Left ventricle myocardium superior (tissue), 1 donor: ENCODE results near the gene ATL2. TPM values are rescaled to one million over a fixed set of nuclear protein-coding genes. Genes with fewer than 3 reads are reported as not detected.
"Not testable (repeated sequence)": the region's sequence is repeated elsewhere in the genome, so short reads cannot be mapped to it uniquely, and the experiment has no call there.

Source experiments
- ATAC-seq: fragments of 200-7000 bp; cut with Tn5 transposase; one replicate; pipeline ENCODE4 v1.9.1; 2020; ENCODE audit warnings: mild to moderate bottlenecking, moderate library complexity
- DNase-seq: peaks from one replicate; pipeline ENCODE4 v3.0.0-alpha.2; 2020
- intact Hi-C: fragments of 100-400 bp; cut with micrococcal nuclease; formaldehyde crosslinking; loops from one replicate; pipeline ENCODE4 v1.11.0; 2022
- long read RNA-seq: library from polyadenylated mRNA; unstranded; transcript quantifications from one replicate; pipeline ENCODE4 v2.0.0, GENCODE V29; 2021
- total RNA-seq: library from RNA; stranded (reverse); fragmentation: NEBNext Ultra II Directional; extraction: Animal tissue kit (Norgen Biotek cat#: 25700); gene quantifications from one replicate; pipeline ENCODE4 v1.2.1, GENCODE V29; 2021
- donor health status: DM: no; HTN: yes; CAD: no; lungs with severe emphysema.

ATL2 gene
- total RNA-seq, result 28.2 TPM
- long read RNA-seq, transcript ATL2-201 (13 exons, 2,868 nt), result major isoform, 9 of 19 reads
- long read RNA-seq, partial matches to known transcripts, result 4 of 19 reads
- long read RNA-seq, other reads (novel, unspliced or antisense), result 5 of 19 reads

DNA sequence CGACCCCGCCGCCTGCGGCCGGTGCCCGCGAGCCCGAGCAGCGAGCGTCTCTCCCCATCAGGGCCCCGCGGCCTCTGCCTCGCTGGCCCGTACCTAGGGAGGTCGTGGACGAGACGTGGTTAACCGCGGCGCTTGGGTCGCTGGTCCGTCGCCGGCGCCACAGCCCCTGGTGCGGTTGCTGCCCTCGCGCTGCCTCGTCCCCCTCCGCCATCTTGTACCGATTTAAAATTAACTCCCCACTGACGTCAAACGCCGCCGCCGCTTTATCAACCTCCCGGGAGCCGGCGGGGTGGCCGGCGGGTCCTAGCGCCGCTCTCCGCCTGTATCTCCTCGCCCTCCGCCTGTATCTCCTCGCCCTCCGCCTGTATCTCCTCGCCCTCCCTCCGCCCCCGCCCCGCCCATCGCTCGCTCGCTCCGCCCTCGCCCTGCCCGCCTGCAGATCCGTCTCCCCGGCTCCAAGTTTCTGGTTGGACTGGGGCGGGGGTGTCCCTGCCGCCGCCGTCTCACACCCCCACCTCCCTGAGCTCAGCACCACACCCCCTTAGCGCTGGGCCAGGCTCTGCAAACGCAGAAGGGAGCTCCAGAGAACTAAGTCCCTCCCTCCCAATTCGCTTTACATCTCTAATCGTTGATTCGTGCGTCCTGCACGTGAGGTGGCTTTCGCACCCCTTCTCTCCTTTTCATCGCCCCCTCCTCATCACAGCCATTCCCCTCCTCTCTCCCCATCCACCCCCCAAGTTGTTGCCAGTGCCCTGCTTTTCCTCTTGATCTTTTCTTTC lies at the start of gene ATL2:
Gene ATL2, minus strand, starts transcription at position 224 of the 779 bp plus-strand sequence. Its CDS starts 13 bp downstream, at position 211.
- ATAC-seq, result peak; percentile 94
- DNase-seq, result peak; percentile 98
- intact Hi-C loops, result loop anchor here (10.0 kb wide), 1 partner anchor 68 kb away; no protein-coding TSS in a partner anchor

DNA sequence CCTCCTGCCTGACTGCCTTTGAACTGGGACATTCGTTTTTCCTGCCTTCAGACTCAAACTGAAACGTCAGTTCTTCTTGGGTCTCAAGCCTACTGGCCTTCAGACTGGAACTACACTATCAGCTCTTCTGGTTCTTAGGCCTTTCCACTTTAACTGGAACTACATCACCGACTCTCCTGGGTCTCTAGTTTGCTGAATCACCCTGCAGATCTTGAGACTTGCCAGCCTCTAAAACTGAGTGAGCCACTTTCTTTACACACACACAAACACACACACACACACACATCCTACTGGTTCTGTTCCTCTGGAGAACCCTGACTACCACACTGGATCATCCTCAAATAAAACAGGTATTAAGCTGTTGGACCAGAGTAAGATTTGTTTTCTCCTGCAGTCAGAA lies 46.7 kb upstream of the ATL2 start:
- intact Hi-C loops, result no loop called here

GRCh38 chr2:38421274-38422056 lies 44.4 kb upstream of the ATL2 start:
- intact Hi-C loops, result no loop called here
- ATAC-seq, result no peak
- DNase-seq, result no peak

More for the DNA sequence above, 46.7 kb upstream of the ATL2 start:
- ATAC-seq, result no peak
- no peak for DNase-seq

DNA sequence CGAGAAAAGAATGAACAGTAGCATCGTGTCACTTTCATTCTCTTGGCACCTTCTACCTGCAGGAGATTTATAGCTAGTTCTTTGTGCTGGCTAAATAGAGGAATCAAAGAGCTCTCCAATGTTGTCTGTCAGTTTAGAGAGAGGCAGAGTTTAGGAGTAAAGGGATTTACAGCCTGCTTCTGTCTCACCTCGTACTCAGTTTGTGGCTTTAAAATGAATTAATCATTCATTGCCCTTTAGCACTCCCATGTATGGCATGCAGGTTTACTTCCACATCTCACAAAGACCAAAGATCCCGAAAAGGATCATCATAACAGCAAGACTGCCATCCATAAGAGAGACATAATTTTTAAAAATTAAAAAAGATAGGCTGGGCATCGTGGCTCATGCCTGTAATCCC lies 42.4 kb upstream of the ATL2 start:
- no peak for DNase-seq
- intact Hi-C loops, result no loop called here
- ATAC-seq, result no peak

GRCh38 chr2:38418735-38419134 lies 41.7 kb upstream of the ATL2 start:
- intact Hi-C loops, result no loop called here
- DNase-seq, result no peak
- ATAC-seq, result no peak

DNA sequence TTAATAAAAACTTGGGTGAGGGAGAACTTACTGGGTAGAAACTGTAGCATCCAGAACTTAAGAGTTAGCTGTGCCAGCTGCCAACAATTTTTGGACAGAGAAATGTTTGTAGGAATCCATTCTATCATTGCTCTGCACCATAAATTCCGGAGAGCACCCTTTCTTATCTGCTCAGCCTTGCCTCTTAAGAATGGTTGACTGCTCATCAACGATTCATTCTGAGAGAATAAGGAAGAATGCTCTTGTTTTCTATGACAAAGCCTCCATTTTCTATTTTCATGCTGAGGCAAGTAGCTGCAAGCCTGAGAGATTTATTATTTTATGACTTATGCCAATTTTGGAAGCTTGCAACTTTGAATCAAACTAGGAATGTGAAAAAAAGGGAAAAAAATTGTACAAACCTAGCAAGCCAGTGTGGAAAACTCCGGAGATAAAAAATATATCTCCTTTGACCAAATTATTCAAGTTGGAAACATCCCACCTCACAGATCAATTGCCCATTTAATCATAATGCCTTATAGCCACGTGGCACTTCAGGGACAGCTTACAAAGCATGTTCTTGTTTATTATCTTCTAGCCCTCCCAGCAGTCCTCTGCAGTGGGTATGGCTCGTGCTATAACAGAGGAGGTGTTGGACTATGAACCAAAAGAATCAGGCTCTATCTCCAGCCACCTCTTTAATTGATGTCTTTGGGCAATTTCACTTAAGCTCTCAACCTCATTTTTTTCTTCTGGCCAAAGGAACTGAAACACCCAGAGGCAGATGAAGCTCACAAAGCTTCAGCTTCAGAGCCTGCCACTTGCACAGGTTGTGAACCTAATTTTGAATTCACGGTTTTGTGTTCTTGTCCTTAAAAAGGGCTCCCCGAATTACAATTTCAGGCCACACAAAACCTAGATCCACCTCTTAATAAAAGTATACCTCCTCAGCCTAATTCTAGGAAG lies 40.9 kb upstream of the ATL2 start:
- ATAC-seq (no peak), DNase-seq (no peak)
- intact Hi-C loops, result no loop called here

DNA sequence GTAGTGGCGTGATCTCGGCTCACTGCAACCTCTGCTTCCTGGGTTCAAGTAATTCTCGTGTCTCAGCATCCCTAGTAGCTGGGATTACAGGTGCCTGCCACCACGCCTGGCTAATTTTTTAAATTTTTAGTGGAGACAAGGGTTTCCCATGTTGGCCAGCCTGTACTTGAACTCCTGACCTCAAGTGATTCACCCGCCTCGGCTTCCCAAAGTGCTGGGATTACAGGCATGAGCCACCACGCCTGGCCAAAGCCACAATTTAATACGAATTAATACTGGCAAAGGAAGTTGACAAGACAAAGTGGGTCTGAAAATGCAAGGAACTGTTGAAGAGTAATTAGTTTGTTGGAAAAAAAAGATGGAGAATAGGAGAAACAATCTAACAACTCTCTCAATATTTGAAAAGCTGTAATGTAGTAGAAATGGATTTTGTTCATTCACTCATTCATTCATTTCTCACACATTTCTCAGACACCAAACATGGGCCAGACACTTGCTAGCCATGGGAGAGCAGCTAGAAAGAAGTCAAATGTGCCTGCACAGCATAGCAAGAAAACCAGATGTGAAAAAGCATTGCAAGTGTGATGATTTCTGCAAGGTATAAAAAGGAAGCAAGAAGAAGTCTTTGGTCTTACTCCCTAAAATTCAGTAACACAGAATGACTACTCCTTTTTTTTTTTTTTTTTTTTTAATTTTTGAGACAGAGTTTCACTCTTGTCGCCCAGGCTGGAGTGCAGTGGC lies 39.4 kb upstream of the ATL2 start:
- DNase-seq, result no peak
- ATAC-seq, result no peak
- intact Hi-C loops, result no loop called here

- no peak for DNase-seq
- intact Hi-C loops, result no loop called here
- no peak for ATAC-seq
These were observed 38.7 kb upstream of the ATL2 start for GRCh38 chr2:38415728-38416291.

DNA sequence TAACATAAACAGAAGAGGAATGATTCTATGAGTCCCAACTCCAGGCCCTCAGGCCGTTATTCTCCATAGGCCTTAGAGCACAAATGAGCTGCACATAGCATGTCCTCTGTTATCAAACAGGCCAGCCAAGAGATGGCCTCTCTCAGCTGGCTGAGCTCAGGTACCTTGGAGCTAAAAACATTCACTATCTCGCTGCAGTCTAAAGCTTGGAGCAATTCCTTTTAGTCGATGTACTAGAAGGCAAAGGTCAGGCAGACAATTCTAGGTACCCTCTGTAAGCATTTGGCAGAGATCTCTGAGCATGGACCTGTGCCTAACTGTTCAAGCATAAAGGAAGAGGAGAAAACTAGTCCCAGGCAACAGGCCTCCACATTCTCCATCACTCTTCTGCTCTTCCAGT lies 38.0 kb upstream of the ATL2 start:
- ATAC-seq (no peak), DNase-seq (no peak)
- intact Hi-C loops, result no loop called here

GRCh38 chr2:38412235-38412871 lies 35.3 kb upstream of the ATL2 start:
- ATAC-seq, intact Hi-C loops, DNase-seq: not testable (repeated sequence)

- intact Hi-C loops, result no loop called here
These were observed 32.4 kb upstream of the ATL2 start for GRCh38 chr2:38409156-38410102.

DNA sequence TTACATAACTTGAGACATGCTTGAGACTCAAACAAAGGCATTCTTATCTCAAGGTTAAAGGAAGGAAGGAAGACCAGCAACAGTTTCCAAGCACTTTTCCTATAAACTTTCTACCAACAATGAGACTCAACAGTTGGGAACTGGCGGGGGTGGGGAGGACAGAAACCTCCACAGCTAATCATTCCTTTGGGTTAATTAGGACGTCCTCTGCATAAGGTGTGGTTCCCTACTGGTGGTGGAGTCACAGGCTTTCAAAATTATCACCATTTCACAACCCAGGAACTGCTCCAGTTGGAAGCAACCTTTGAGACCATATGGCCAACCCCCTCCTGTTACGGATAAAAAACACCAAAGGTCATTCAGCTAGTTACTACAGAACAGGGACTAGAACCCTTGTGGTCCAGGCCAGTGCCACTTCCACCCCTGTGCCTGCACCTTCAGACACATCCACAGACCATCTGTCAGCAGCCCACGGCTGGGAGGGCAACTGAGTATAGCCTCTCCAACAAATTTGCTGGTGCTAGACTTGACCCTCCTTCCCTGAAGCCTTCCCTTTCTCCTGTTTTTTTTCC lies 30.1 kb upstream of the ATL2 start:
- DNase-seq (peak; percentile 36), ATAC-seq (peak; percentile 88)
- intact Hi-C loops, result no loop called here

More at GRCh38 chr2:38409156-38410102, 32.4 kb upstream of the ATL2 start:
- DNase-seq (peak; percentile 56), ATAC-seq (peak; percentile 76)

GRCh38 chr2:38406597-38407110 lies 29.6 kb upstream of the ATL2 start:
- ATAC-seq (peak; percentile 52), DNase-seq (peak; percentile 51)
- intact Hi-C loops, result no loop called here

DNA sequence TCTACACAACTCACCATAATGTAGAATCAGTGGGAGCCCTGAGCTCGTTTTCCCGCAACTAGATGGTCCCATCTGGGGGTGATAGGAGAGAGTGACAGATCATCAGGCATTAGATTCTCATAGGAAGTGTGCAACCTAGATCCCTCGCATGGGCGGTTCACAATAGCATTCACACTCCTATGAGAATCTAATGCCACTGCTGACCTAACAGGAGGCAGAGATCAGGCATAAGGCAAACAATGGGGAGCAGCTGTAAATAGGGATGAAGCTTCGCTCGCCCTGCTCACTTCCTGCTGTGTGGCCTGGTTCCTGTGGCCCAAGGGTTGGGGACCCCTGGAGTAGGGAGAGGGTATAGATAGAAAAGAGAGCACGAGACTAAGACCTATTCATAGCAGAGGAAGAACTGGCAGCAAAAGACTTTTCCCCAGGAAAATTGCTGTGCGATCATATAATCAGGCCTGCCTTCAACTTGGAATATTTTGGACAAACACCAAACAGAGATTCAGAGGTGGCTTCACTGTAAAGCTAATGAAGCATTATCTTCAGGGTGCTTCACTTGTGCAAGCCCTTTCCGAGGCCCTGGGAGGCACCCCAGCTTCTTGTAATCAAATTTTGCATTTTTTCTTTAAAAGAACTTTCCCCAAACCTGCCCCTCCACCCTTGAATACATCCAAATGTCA lies 29.0 kb upstream of the ATL2 start:
- ATAC-seq (no peak), DNase-seq (no peak)
- intact Hi-C loops, result no loop called here

DNA sequence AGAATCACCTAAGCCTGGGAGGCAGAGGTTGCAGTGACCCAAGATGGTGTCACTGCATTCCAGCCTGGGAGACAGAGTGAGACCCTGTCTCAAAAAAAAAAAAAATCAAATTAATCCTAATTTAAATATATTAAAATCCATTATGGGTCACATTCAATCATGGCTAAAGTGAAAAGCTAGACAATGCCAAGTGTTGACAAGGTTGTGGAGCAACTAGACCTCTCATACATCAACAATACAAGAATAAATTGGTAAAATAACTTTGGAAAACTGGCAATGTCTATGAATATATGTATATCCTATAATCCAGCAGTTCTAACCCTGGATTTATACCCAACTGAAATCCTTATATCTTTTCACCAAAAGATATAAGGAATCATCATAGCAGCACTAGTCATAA lies 23.4 kb upstream of the ATL2 start:
- intact Hi-C loops, result no loop called here

More for the DNA sequence above, 23.4 kb upstream of the ATL2 start:
- ATAC-seq (no peak), DNase-seq (no peak)
